Measurements from ENCODE around the gene SEC11C. TPM values are rescaled to one million over a fixed set of nuclear protein-coding genes. Genes with fewer than 3 reads are reported as not detected.

SEC11C gene
- total RNA-seq, 1 experiment from 2014 or later = 38.0 TPM

DNA sequence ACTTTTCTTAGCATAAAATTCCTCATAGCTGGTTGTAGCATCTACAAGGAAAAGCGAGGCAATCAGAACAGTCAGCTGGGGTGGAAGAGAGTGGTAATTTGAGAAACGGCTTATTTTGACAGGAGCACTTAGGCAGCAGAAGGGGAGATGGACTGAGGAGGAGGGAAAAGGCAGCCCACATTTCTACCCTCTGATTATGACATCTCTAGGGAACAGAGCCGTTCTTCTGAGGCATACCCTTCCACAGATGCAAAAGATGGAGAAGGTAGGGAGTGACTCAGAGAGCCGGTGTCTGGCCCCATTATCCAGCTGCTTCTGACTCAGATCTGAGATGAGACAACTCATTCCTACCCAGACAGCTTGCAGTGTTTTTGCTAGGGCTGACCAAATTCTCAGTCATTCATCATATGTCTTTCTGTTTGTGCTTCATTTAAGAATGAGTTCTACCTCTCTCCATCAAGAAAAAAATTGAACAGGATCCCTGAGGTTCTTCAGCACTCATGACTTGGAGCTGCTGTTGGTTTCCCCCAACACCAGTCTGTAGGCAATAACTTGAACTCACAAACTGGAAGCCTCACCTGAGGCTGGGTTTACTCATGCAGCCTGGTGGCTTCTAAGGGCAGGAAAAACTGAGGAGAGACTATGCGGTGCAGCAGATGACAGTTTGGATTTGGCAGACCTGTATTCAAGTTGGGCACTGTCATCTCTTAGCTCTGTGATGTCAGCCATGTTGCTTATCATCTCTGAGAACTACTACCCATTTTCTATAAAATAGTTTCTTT, 15.9 kb upstream of the SEC11C start:
- H3K4ac ChIP-seq (ENCODE audit: low read depth, low read length) = no peak overlapping the region
- H3K27me3 Mint-ChIP-seq (ENCODE audit: low read depth) = peaks cover 43% of the 10 kb centered on the region
- WGBS (ENCODE audit: extremely low coverage, insufficient read length, low lambda C conversion rate) = no CpG with 5 or more reads among the region's 5 CpGs

More for the DNA sequence above, 15.9 kb upstream of the SEC11C start:
- H2AFZ ChIP-seq (ENCODE audit: low read length) = no peak overlapping the region
- no peak overlapping the region for H4K91ac ChIP-seq (ENCODE audit: insufficient read length, low read depth, low read length)
- H3K4me2 ChIP-seq (ENCODE audit: insufficient read depth, insufficient read length, low read length) = no peak overlapping the region
- H3K9me3 ChIP-seq (ENCODE audit: control insufficient read depth, low read depth, low read length) = no peaks in the 10 kb centered on the region
- no peak overlapping the region for H4K8ac ChIP-seq (replicated peaks; ENCODE audit: insufficient read length, low read depth, low read length)
- no peak overlapping the region for H3T11ph ChIP-seq (ENCODE audit: low read length)
- H3K14ac ChIP-seq (ENCODE audit: insufficient read depth, low read length) = no peak overlapping the region
- H3K27ac Mint-ChIP-seq = no peak overlapping the region
- no peaks in the 10 kb centered on the region for H3K9me3 Mint-ChIP-seq
- no peaks in the 10 kb centered on the region for H3K4me1 ChIP-seq (ENCODE audit: insufficient read depth, low read length)
- H3K23ac ChIP-seq (ENCODE audit: insufficient read length, low read depth, low read length) = no peak overlapping the region
- H3K4me3 Mint-ChIP-seq = no peak overlapping the region
- H4K5ac ChIP-seq (ENCODE audit: insufficient read length, low read depth, low read length) = no peak overlapping the region
- no peaks in the 10 kb centered on the region for H3K36me3 Mint-ChIP-seq (ENCODE audit: insufficient read depth in 1 of 3, low read depth in 3 of 3)
- H3K79me1 ChIP-seq (ENCODE audit: insufficient read depth, low read depth, low read length, poor library complexity, severe bottlenecking) = no peaks in the 10 kb centered on the region
- H3K27me3 ChIP-seq (ENCODE audit: insufficient read depth, low read length) = no peaks in the 10 kb centered on the region
- H2BK120ac ChIP-seq (ENCODE audit: low read depth, low read length, poor library complexity, severe bottlenecking) = no peak overlapping the region
- no peak overlapping the region for H2AK5ac ChIP-seq (ENCODE audit: insufficient read length, low read length)
- no peak for DNase-seq
- peaks cover 2% of the 10 kb centered on the region for H4K20me1 ChIP-seq (ENCODE audit: control insufficient read depth, insufficient read depth, insufficient read length)
- TF ChIP-seq CTCF (conservative IDR thresholded peaks at IDR 0.05) = no peak
- H3K18ac ChIP-seq (ENCODE audit: insufficient read length, low read depth, low read length) = no peak overlapping the region
- H2BK5ac ChIP-seq (ENCODE audit: insufficient read length, low read length) = no peak overlapping the region
- no peak overlapping the region for H2BK20ac ChIP-seq (ENCODE audit: low read depth, low read length, poor library complexity, severe bottlenecking)
- H3K56ac ChIP-seq (ENCODE audit: insufficient read length, low read depth, low read length) = no peak overlapping the region
- H2BK12ac ChIP-seq (ENCODE audit: insufficient read length, low read depth, low read length) = no peak overlapping the region
- H3K79me2 ChIP-seq (ENCODE audit: insufficient read depth, low read length) = no peaks in the 10 kb centered on the region
- no peak overlapping the region for H2BK15ac ChIP-seq (ENCODE audit: low read depth, low read length)
- no peaks in the 10 kb centered on the region for H3K4me1 Mint-ChIP-seq
- no peak overlapping the region for H3K27ac ChIP-seq (ENCODE audit: insufficient read length, low read depth, low read length)
- H3K23me2 ChIP-seq (ENCODE audit: insufficient read length, low read depth, low read length, poor library complexity, severe bottlenecking) = no peaks in the 10 kb centered on the region
- H3K9ac ChIP-seq (ENCODE audit: extremely low read depth, insufficient read length, low read length) = no peak overlapping the region

Measured in H9 (cell line).